Neural crest cell (in vitro differentiated cells): ENCODE measurements around the gene ZNF792. TPM values are rescaled to one million over a fixed set of nuclear protein-coding genes. Genes with fewer than 3 reads are reported as not detected.

ENCODE experiments used
- DNase-seq: peaks from one replicate; pipeline ENCODE4 v3.0.0; 2021; ENCODE audit warnings: low read depth, mixed read lengths, low spot score
- H3K27ac Mint-ChIP-seq: one replicate; pipeline ENCODE4 v1.8.0; 2021; ENCODE audit warnings: mild to moderate bottlenecking, mixed read lengths; ENCODE audit not compliant: unreplicated experiment
- H3K27me3 Mint-ChIP-seq: 2 replicates; pipeline ENCODE4 v1.8.0; 2021; ENCODE audit warnings: low read depth, mild to moderate bottlenecking, mixed read lengths
- H3K36me3 Mint-ChIP-seq: 2 replicates; pipeline ENCODE4 v1.8.0; 2021; ENCODE audit warnings: low read depth, mild to moderate bottlenecking, mixed read lengths
- H3K4me1 Mint-ChIP-seq: 2 replicates; pipeline ENCODE4 v1.8.0; 2021; ENCODE audit warnings: mixed read lengths
- H3K4me3 Mint-ChIP-seq: one replicate; pipeline ENCODE4 v1.8.0; 2021; ENCODE audit warnings: mild to moderate bottlenecking, mixed read lengths
- H3K9me3 Mint-ChIP-seq: 2 replicates; pipeline ENCODE4 v1.8.0; 2021; ENCODE audit warnings: mixed read lengths
- CTCF ChIP-seq: fragments of 200-600 bp; sonication (generic); conservative IDR thresholded peaks from 2 replicates; pipeline ENCODE4 v1.5.0; 2021; ENCODE audit warnings: antibody characterized with exemption, mild to moderate bottlenecking
- total RNA-seq: library from RNA; stranded (reverse); gene quantifications from 2 replicates; pipeline ENCODE4 v1.2.1, GENCODE V29; 2021

ZNF792 gene
- total RNA-seq, 1 donor from 2014 or later = 7.5 TPM

DNA sequence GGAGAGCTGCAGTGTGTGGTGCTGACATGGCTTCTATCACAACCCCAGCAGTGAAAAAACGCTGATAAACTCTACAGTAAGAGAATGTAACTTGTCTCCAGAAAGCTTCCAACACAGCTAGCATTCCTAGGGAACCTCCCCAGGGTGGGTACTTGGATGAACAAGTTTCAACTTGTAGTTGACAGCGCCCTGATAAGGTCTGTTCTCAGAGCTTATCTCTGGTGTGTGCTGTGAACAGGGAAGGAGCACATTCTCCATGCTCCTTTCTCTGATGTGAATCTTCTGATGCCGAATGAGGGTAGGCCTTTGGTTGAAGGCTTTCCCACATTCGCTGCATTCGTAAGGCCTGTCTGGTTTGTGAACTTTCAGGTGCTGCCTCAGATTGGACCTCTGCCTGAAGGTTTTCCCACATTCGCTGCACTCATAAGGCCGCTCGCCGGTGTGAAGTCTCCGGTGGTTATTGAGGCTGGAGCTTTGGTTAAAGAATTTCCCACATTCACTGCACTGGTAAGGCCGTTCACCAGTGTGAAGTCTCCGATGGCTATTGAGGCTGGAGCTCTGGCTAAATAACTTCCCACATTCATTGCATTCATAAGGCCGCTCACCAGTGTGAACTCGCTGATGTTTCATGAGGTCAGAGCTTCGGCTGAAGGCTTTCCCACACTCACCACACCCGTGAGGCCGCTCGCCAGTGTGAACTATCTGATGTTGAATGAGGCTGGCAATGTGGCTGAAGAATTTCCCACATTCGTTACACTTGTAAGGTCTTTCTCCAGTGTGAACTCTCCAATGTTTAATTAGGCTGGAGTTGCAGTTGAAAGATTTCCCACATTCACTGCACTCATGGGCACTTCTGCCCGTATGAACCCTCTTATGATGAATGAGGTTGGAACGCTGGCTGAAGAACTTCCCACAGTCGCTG lies 5.9 kb downstream of the ZNF792 start:
- no peak overlapping the region for H3K27ac Mint-ChIP-seq
- peaks cover 13% of the 10 kb centered on the region for H3K4me1 Mint-ChIP-seq
- DNase-seq = no peak
- peaks cover 31% of the 10 kb centered on the region for H3K9me3 Mint-ChIP-seq
- no peak overlapping the region for H3K4me3 Mint-ChIP-seq
- H3K27me3 Mint-ChIP-seq = no peaks in the 10 kb centered on the region
- no peak for TF ChIP-seq CTCF
- H3K36me3 Mint-ChIP-seq = peaks cover 79% of the 10 kb centered on the region

DNA sequence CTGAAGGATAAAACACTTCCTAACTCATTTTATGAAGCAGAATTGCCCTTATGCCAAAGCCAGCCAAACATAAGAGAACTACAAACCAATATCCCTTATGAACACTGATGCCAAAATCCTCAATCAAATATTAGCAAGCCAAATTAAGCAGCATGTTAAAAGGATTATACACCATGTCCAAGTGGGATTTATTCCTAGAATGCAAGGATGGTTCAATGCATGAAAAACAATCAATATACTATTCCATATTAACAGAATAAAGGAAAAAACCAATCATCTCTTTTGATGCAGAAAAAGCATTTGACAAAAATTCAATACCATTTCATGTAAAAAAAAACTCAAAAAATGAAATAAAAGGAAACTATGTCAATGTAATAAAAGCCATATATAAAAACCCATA lies 10.9 kb downstream of the ZNF792 start:
- H3K4me1 Mint-ChIP-seq = no peaks in the 10 kb centered on the region
- H3K9me3 Mint-ChIP-seq = peaks cover 42% of the 10 kb centered on the region
- TF ChIP-seq CTCF = no peak
- peaks cover 66% of the 10 kb centered on the region for H3K36me3 Mint-ChIP-seq
- no peak for DNase-seq
- no peak overlapping the region for H3K27ac Mint-ChIP-seq
- no peak overlapping the region for H3K4me3 Mint-ChIP-seq
- H3K27me3 Mint-ChIP-seq = no peaks in the 10 kb centered on the region

- H3K4me1 Mint-ChIP-seq = no peaks in the 10 kb centered on the region
- DNase-seq = no peak
- peaks cover 64% of the 10 kb centered on the region for H3K36me3 Mint-ChIP-seq
- peaks cover 42% of the 10 kb centered on the region for H3K9me3 Mint-ChIP-seq
- no peak overlapping the region for H3K4me3 Mint-ChIP-seq
- H3K27me3 Mint-ChIP-seq = no peaks in the 10 kb centered on the region
- no peak overlapping the region for H3K27ac Mint-ChIP-seq
- TF ChIP-seq CTCF = no peak
Observed at GRCh38 chr19:34943861-34944573, 20.0 kb downstream of the ZNF792 start.

- H3K4me3 Mint-ChIP-seq = no peak overlapping the region
- no peaks in the 10 kb centered on the region for H3K27me3 Mint-ChIP-seq
Observed at GRCh38 chr19:34938886-34939285, 25.1 kb downstream of the ZNF792 start.

GRCh38 chr19:34936184-34936583 lies 27.8 kb downstream of the ZNF792 start:
- Mint-ChIP-seq H3K9me3 (peaks cover 12% of the 10 kb centered on the region), H3K36me3 (peaks cover 44% of the 10 kb centered on the region), H3K27me3 (no peaks in the 10 kb centered on the region), H3K27ac (peak overlapping the region; percentile 95), H3K4me3 (no peak overlapping the region), H3K4me1 (no peaks in the 10 kb centered on the region)
- no peak for TF ChIP-seq CTCF
- no peak for DNase-seq

More at GRCh38 chr19:34938886-34939285, 25.1 kb downstream of the ZNF792 start:
- Mint-ChIP-seq H3K9me3 (peaks cover 30% of the 10 kb centered on the region), H3K36me3 (peaks cover 58% of the 10 kb centered on the region), H3K4me1 (no peaks in the 10 kb centered on the region), H3K27ac (no peak overlapping the region)
- DNase-seq = no peak
- no peak for TF ChIP-seq CTCF
